ENCODE data around the gene GALNT10. TPM values are rescaled to one million over a fixed set of nuclear protein-coding genes. Genes with fewer than 3 reads are reported as not detected.

GALNT10 gene
- total and polyA plus RNA-seq, 2 donors from 2014 or later, result 13.0 to 44.3 TPM

- peaks cover 0 to 3% (median 0%) of the 10 kb centered on the region in 3 donors for H3K4me1 ChIP-seq (ENCODE audit: control insufficient read depth in 2 of 3, insufficient read depth in 2 of 3, low read depth in 1 of 3, low read length in 3 of 3)
- DNase-seq, result no peak
- no peak overlapping the region for H3K4me3 ChIP-seq (ENCODE audit: low read length in 3 of 3)
- H3K27me3 ChIP-seq (ENCODE audit: control insufficient read depth, insufficient read depth, low read length), result no peaks in the 10 kb centered on the region
- H3K9me3 ChIP-seq (ENCODE audit: control insufficient read depth in 2 of 3, insufficient read depth in 1 of 3, low read length in 3 of 3), result no peaks in the 10 kb centered on the region
- H3K9ac ChIP-seq (ENCODE audit: low read length in 3 of 3), result no peak overlapping the region
- FAIRE-seq, result no peak
- H3K27ac ChIP-seq (ENCODE audit: low read depth in 2 of 2, low read length in 2 of 2), result no peak overlapping the region
- TF ChIP-seq CTCF (IDR thresholded peaks at IDR 0.05; ENCODE audit: borderline replicate concordance, extremely low read depth, insufficient read depth), result no peak
- intact Hi-C loops (cut with DNase I), result no loop called here
- H3K36me3 ChIP-seq (ENCODE audit: control insufficient read depth in 2 of 3, insufficient read depth in 3 of 3, low read length in 3 of 3), result no peaks in the 10 kb centered on the region
Observed at GRCh38 chr5:154313360-154314017, 123.0 kb downstream of the GALNT10 start.

DNA sequence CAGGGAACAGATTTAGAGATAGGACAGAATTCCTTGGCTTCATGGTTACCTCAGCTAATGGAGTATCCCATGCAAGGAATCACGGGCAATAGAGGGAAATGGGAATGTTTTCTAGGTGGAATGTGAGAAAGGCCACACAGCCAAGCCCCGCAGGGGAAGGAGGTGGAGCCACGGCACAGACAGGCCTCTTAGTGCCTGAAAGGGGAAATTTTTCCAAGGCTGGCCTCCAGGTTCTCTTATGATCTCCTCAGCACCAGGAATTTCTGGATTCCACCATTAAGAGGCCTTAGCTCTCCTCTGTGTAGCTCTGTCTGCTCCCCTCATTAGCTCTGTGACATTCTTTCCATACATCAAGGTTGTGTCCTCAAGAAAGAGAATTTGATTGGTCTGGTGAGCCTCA lies 124.7 kb downstream of the GALNT10 start:
- intact Hi-C loops (cut with DNase I), result no loop called here
- FAIRE-seq (no peak), DNase-seq (no peak)
- Histone ChIP-seq H3K9me3 (ENCODE audit: control insufficient read depth in 2 of 3, insufficient read depth in 1 of 3, low read length in 3 of 3) (no peaks in the 10 kb centered on the region), H3K27me3 (ENCODE audit: control insufficient read depth, insufficient read depth, low read length) (no peaks in the 10 kb centered on the region), H3K36me3 (ENCODE audit: control insufficient read depth in 2 of 3, insufficient read depth in 3 of 3, low read length in 3 of 3) (no peaks in the 10 kb centered on the region), H3K4me1 (ENCODE audit: control insufficient read depth in 2 of 3, insufficient read depth in 2 of 3, low read depth in 1 of 3, low read length in 3 of 3) (peaks cover 0 to 3% (median 3%) of the 10 kb centered on the region in 3 donors), H3K4me3 (ENCODE audit: low read length in 3 of 3) (no peak overlapping the region), H3K27ac (ENCODE audit: low read depth in 2 of 2, low read length in 2 of 2) (no peak overlapping the region), H3K9ac (ENCODE audit: low read length in 3 of 3) (no peak overlapping the region)
- no peak for TF ChIP-seq CTCF (IDR thresholded peaks at IDR 0.05; ENCODE audit: borderline replicate concordance, extremely low read depth, insufficient read depth)

DNA sequence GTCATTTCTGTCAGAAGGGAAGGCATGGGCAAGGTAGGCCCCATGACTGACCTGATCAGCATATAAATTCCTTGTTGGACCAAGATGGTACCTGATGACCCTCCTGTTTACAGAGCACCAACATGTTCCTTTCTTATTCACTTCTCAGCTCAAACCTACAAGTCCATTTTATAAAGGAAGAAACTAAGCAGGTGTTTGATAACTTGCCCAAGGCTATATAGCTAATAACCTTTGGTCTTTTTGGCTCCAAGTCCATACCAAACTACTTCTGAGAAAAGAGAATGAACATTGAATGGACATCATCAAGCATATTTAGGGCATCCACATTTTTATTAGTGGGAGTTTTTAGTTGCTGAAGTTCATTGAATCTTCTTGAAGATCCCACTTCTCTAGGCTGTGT lies 125.2 kb downstream of the GALNT10 start:
- Histone ChIP-seq H3K9ac (ENCODE audit: low read length in 3 of 3) (no peak overlapping the region), H3K27me3 (ENCODE audit: control insufficient read depth, insufficient read depth, low read length) (no peaks in the 10 kb centered on the region), H3K27ac (ENCODE audit: low read depth in 2 of 2, low read length in 2 of 2) (no peak overlapping the region), H3K9me3 (ENCODE audit: control insufficient read depth in 2 of 3, insufficient read depth in 1 of 3, low read length in 3 of 3) (no peaks in the 10 kb centered on the region), H3K36me3 (ENCODE audit: control insufficient read depth in 2 of 3, insufficient read depth in 3 of 3, low read length in 3 of 3) (no peaks in the 10 kb centered on the region), H3K4me3 (ENCODE audit: low read length in 3 of 3) (no peak overlapping the region), H3K4me1 (ENCODE audit: control insufficient read depth in 2 of 3, insufficient read depth in 2 of 3, low read depth in 1 of 3, low read length in 3 of 3) (peaks cover 0 to 3% (median 3%) of the 10 kb centered on the region in 3 donors)
- DNase-seq, result no peak
- intact Hi-C loops (cut with DNase I), result no loop called here
- TF ChIP-seq CTCF (IDR thresholded peaks at IDR 0.05; ENCODE audit: borderline replicate concordance, extremely low read depth, insufficient read depth), result no peak
- FAIRE-seq, result no peak
